ENCODE data around the gene THBS4.
A peak's percentile ranks its signal among the peaks of the same experiment; 100 is the strongest.

The THBS4 gene

GRCh38 chr5:80034962-80035821 is at the start of gene THBS4:
THBS4 (plus strand) TSS chr5:80035348; CDS start chr5:80035538, 190 bp downstream.
- peak; percentile 8 for DNase-seq (ENCODE audit: low read depth, low spot score)

DNA sequence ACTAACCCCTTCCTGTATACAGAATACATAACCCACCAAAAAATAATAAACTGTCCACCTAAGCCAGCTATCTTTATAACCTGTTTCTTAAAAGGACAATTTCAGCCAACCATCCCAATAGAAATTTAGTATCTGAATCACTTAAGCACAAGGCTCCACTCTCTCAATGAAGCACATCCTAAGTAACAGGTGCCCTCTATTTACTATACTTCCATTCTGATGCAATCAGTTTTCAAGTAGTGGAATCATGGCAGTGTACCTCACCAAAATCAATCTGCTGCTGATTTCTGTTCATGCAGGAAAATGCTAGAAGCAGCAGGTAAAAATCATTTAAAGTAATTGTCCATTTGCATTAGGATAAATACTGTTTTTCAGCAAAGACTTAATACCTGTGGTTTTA is 48.9 kb upstream of the THBS4 start:
- DNase-seq (ENCODE audit: low read depth, low spot score), result no peak

DNA sequence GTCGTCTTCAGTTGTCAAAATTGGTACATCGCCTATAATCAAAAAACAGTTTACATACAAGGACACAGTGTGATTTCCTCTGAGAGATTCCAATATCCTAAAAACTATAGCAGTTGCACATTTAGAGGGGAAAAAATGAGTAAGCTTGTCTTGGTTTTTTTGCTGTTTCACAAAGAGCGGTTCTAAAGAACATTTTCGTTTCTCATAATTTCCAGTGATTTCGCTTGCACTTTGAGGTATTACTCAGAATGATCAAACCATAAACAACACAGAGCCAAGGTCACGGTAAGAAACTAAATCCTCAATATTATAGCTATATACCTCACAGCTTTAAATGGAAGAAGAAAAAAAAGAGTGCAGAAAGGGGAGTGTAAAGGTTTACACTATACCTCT is 44.9 kb upstream of the THBS4 start:
- DNase-seq (ENCODE audit: low read depth, low spot score), result no peak

- peak; percentile 92 for DNase-seq (ENCODE audit: low read depth, low spot score)
These were observed 44.3 kb upstream of the THBS4 start, which contains the start of gene MTX3 for GRCh38 chr5:79990598-79991507. MTX3 (minus strand) TSS chr5:79991262; CDS start chr5:79991238, 24 bp downstream.

GRCh38 chr5:79992891-79993657 is 42.1 kb upstream of the THBS4 start:
- DNase-seq (ENCODE audit: low read depth, low spot score), result no peak

DNA sequence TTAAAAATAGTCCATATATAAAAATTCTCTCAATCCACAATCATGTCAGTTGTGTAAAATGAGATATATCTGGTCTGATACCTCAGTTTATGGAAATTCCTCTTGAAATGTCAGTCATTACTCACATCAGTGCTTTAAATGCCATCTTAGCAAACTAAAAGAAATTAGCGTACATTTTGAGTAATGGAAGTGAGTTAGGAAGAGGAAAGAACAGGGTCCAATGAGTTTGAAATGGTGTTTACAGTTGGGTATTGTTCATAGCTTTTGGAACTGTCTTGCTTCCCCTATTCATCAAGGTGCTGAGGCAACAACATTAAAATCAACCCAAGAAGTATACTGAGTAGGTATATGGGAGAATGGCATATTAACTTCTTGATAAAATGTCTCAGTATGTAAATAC is 35.4 kb upstream of the THBS4 start:
- DNase-seq (ENCODE audit: low read depth, low spot score), result no peak

DNA sequence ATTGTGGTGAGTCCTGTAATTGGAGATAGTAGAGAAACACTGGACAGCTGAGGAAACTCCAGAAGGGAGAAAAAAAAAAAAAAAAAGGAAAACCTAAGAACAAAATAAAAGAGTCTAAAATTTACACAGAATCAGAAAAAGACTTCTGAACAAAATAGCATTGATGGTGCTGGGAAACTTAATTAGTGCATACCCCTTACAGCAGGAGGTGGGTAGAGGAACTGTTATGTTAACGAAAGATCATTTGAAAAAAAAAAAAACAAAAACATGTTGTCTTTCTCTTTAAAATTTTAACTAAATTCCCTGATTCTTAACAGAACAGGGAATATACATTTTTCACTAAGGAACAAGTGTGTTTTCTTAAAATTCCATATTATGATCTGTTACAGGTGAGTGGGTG is 32.5 kb upstream of the THBS4 start:
- DNase-seq (ENCODE audit: low read depth, low spot score), result no peak

DNA sequence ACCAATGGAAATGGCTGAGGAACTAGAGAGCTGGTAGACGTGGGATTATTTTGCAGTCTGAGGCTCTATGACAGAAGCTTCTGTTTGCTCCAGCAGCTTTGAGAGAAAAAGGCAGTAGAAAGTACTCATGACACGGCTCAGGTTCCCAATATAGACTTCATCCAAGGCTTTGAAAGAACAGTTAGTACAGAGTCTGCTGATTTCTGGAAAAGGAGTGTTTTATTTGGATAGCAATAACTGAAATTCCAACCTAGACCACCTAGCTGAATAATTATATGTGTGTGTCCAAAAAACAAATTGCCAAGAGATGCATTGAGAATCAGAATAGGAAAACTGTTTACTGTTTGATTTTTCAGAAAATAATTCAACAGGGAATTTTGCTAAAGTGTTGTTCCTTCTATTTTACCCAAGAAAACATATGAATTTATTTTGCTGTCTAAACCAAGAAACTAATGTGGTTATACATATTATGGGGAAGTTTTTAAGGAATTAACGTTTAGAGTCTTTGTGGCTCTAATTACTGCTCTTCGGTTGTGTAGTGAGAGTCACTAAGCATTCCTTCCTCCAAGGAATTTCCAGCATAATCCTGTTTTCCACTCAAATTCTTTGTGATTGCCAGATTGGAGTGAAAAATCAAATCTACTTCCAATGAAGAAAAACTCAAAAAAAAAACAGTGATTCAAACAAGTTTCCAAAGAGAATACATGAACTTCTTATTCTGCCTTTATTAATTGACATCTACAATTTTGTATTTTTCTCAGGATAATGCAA is 26.0 kb upstream of the THBS4 start:
- DNase-seq (ENCODE audit: low read depth, low spot score), result no peak

DNA sequence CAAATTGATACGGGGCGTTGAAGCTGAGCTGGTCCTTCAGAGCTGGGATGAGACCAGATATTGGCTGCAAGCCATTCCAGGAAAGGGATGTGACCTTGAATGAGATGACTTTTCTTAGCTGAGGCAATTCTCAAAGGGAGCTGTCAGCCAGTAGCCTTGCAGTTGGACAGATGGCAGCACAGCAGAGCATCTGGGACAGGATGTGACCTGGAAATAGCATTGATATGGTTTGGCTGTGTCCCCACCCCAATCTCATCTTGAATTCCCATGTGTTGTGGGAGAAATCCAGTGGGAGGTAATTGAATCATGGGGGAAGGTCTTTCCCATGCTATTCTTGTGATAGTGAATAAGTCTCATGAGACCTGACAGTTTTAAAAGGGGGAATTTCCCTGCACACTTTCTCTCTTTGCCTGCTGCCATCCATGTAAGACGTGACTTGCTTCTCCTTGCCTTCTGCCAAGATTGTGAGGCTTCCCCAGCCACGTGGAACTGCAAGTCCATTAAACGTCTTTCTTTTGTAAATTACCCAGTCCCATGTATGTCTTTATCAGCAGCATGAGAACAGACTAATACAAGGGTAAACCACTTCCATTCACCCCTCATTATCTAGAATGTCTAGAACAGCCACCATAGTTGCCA is 24.3 kb upstream of the THBS4 start:
- DNase-seq (ENCODE audit: low read depth, low spot score), result no peak

DNA sequence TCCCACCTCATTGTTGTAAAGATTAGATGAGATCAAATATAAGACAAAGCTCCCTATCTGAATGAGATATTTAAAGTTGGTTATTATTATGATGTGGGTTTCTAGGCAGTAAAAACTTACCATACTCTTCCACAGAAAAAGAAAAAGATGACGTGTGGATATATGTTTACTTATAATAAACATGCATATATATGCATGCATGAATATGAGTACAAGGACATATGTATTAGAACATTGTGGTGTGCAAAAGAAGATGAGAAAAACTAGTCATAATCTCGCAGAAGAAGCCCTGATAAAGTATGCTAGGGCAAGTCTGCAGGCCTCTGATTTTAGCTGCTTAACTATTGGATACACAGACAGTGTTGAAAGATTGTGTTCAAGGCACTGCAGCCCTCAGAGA is 10.1 kb upstream of the THBS4 start:
- no peak for DNase-seq (ENCODE audit: low read depth, low spot score)

DNA sequence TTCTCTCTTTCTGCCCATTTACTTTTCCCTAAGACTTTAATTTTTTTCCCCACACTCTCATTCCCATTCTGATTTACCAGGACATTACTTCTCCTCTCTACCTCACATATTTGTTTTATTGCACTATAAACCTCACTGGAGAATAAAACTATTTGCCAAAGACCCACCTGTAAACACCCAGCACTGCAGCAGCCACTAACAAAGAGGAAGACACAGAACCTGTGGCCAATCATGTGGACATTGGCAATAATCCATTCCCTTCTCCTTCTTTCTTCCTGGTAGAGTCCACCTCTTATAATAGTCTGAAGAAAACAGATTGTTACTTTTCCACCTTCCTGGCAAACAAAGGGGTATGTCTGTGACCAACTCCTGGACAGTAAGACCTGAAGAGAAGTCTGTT is 8.3 kb upstream of the THBS4 start:
- DNase-seq (ENCODE audit: low read depth, low spot score), result no peak

DNA sequence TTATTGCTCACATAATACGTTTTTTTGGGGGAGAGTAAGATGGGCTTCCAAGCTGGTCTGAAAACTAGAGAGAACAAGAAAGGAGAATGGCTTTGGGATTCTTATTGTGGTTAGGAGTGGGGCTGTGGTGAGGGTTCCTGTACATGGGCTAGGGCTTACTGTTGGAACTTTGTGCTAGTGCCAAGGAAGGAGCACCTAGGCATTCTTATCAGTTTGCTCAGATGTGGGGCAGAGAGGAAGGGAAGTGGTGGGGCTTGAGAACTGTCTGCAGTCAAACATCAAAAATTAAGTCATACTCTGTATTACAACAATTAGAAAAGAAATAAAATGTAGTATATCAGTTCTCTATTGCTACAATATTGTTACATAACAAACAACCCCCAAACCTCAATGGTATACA is 4.0 kb upstream of the THBS4 start:
- DNase-seq (ENCODE audit: low read depth, low spot score), result no peak

GRCh38 chr5:80033513-80033912 is 1.6 kb upstream of the THBS4 start:
- no peak for DNase-seq (ENCODE audit: low read depth, low spot score)

GRCh38 chr5:80034559-80034958 is 589 bp upstream of the THBS4 start:
- no peak for DNase-seq (ENCODE audit: low read depth, low spot score)

- DNase-seq (ENCODE audit: low read depth, low spot score), result no peak
These were observed 691 bp downstream of the THBS4 start for GRCh38 chr5:80035839-80036238.

DNA sequence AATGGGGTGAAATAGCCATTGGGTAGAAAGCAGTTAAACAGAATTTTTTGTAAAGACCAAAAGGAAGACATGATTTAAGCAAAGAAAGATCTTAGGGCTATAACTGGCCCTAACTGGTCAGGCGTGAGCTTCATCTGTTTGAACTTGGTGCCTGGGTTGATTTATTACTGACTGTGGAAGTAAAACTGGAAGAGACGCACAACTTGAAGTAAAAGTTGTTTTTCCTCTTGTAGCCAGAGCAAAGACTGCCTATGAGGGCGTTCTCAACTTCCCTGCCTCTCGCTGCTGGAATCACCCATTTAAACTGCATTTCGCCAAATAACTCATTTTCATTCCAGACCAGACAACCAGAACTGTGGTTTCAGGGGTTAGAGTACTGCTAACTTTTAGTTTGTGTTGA is 1.5 kb downstream of the THBS4 start:
- no peak for DNase-seq (ENCODE audit: low read depth, low spot score)

DNA sequence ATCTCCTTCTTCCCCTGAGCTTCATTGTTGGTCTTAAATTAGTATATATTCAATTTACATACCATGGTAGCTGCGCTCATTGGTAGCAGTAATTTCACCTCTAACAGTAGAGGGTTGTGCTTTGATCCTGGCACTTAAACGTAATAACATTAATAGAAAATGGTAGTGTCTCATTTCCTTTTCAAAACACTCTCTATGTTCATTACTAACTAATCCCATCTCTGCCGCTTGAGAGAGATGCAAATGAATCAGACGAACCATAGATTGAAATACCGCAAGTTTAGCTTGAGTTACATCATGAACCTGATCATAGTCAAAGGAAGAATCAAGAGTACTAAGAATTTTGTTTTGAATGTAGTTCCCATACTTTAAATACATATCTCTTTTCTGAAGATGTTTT is 2.2 kb downstream of the THBS4 start:
- no peak for DNase-seq (ENCODE audit: low read depth, low spot score)

- DNase-seq (ENCODE audit: low read depth, low spot score), result no peak
These were observed 4.5 kb downstream of the THBS4 start for GRCh38 chr5:80039650-80040049.

- no peak for DNase-seq (ENCODE audit: low read depth, low spot score)
These were observed 6.4 kb downstream of the THBS4 start for GRCh38 chr5:80041527-80041926.

DNA sequence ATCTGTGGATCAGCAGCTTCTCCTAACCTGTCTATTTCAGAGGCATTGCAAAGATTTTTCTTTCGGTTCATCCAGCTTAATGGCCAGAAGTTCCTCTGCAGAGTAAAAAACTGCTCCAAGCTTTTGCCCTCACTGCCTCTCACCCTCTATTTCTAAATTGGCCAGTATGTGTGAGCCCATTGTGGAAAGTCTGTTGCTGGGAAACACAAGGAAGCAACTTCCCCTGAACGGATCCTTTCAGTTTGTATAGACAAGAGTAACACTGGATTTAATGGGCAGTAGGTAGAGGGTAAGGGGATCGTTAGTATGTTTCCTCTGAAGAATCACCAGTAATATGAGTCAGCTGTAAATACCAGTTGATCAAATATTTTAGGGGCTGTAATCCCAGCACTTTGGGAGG is 7.2 kb downstream of the THBS4 start:
- no peak for DNase-seq (ENCODE audit: low read depth, low spot score)

DNA sequence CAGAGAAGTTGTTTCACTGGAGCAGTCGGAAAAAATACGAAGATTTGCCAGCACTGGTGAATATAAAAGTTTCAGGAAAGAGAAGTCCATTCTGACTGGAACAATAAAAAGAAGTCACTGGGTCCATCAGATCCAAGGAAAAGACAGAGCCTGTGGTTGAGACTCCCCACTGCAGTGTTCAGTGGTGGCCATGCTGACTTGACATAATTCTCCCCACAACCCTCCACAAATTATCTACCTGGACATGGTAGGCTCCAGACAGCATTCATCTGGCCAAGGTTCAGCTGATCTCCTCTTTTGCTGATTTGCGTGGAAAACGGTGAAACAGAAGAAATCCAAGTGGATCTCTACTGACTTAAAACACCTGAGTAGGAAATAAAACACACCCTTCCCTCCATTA is 8.0 kb downstream of the THBS4 start:
- DNase-seq (ENCODE audit: low read depth, low spot score), result no peak
